GM12878 (cell line): ENCODE data around the gene VPS54. TPM values are rescaled to one million over a fixed set of nuclear protein-coding genes. Genes with fewer than 3 reads are reported as not detected.

Experiments
- ATAC-seq: fragments of 200-7000 bp; cut with Tn5 transposase; 3 replicates; pipeline ENCODE4 v1.9.1; 2020; ENCODE audit warnings: mild to moderate bottlenecking, moderate library complexity
- BruUV-seq: library from RNA; stranded (reverse); fragments of 400-500 nt; replicated peaks from 2 replicates; lab custom pipeline; 2021; lab: Mats Ljungman, UMichigan
- CTCF ChIA-PET: fragments of 300-600 bp; sonication (Branson Sonifier 250); formaldehyde crosslinking; extraction: SDS; loops from one replicate; lab custom pipeline; 2021; ENCODE audit warnings: inconsistent platforms; lab: Yijun Ruan, JAX
- POLR2A ChIA-PET: fragments of 350-600 bp; formaldehyde crosslinking; extraction: SDS; loops from one replicate; lab custom pipeline; 2021; ENCODE audit warnings: inconsistent platforms; lab: Charles Lee
- RAD21 ChIA-PET: fragments of 300-600 bp; sonication (Branson Sonifier 250); formaldehyde crosslinking; loops from one replicate; lab custom pipeline; 2023; ENCODE audit warnings: antibody characterized with exemption; ENCODE audit not compliant: unreplicated experiment; lab: Charles Lee
- SMC1A ChIA-PET: fragments of 300-600 bp; sonication (Branson Sonifier 250); formaldehyde crosslinking; loops from one replicate; lab custom pipeline; 2023; ENCODE audit not compliant: unreplicated experiment, uncharacterized antibody; lab: Charles Lee
- DNase-seq: peaks from one replicate; pipeline ENCODE4 v3.0.0-alpha.2; 2011; ENCODE audit warnings: low read depth, low spot score
- FAIRE-seq: peaks from 3 replicates; lab custom pipeline; 2011; peaks lifted over from hg19 to GRCh38; lab: Jason Lieb, UNC
- H2AFZ ChIP-seq: 2 replicates; pipeline ENCODE4 v1.6.0; 2011; ENCODE audit warnings: low read depth, low read length, control low read depth; ENCODE audit not compliant: control insufficient read depth
- H3K27ac ChIP-seq: 2 replicates; pipeline ENCODE4 v1.5.1; 2011; ENCODE audit warnings: control low read depth; ENCODE audit not compliant: control insufficient read depth, insufficient read depth
- H3K27me3 ChIP-seq, 2 experiments: replicated peaks in 1 of 2; 2 replicates each; pipeline versions ENCODE4 v1.6.0 to v1.6.1; 2011; ENCODE audit warnings: low read length in 1 of 2; ENCODE audit not compliant: control insufficient read depth in 2 of 2, insufficient read depth in 2 of 2
- H3K36me3 ChIP-seq, 2 experiments: 2 replicates each; pipeline ENCODE4 v1.5.1; 2011; ENCODE audit warnings: low read length in 1 of 2; ENCODE audit not compliant: control insufficient read depth in 2 of 2, insufficient read depth in 2 of 2
- H3K4me1 ChIP-seq: 2 replicates; pipeline ENCODE4 v1.6.1; 2011; ENCODE audit warnings: mild to moderate bottlenecking, low read length, moderate library complexity, mixed read lengths; ENCODE audit not compliant: control insufficient read depth, insufficient read depth
- H3K4me2 ChIP-seq: 2 replicates; pipeline ENCODE4 v1.6.0; 2011; ENCODE audit warnings: control low read depth; ENCODE audit not compliant: control insufficient read depth, insufficient read depth
- H3K4me3 ChIP-seq: fragments of 200-600 bp; sonication (generic); 2 replicates; pipeline ENCODE4 v1.5.1; 2016
- H3K79me2 ChIP-seq: 2 replicates; pipeline ENCODE4 v1.6.0; 2011; ENCODE audit warnings: low read length; ENCODE audit not compliant: control insufficient read depth, insufficient read depth
- H3K9ac ChIP-seq: 2 replicates; pipeline ENCODE4 v1.8.0; 2011; ENCODE audit warnings: low read length, control low read depth, mixed read lengths; ENCODE audit not compliant: control insufficient read depth, insufficient read depth
- H3K9me3 ChIP-seq: replicated peaks from 3 replicates; pipeline ENCODE4 v1.5.1; 2011; ENCODE audit warnings: mild to moderate bottlenecking, low read length; ENCODE audit not compliant: control insufficient read depth, insufficient read depth
- H4K20me1 ChIP-seq: 2 replicates; pipeline ENCODE4 v1.6.0; 2011; ENCODE audit not compliant: control insufficient read depth, insufficient read depth
- CUX1 ChIP-seq: IDR thresholded peaks from 2 replicates; pipeline ENCODE4 v1.6.1; 2012; ENCODE audit warnings: improper control_type of control experiment, low read depth, low read length; ENCODE audit not compliant: insufficient replicate concordance
- ETV6 ChIP-seq, 2 experiments: fragments of 450-650 bp in 1 of 2; IDR thresholded peaks in 1 of 2; conservative IDR thresholded peaks in 1 of 2; 2 replicates each; pipeline ENCODE4 v1.6.1; 2014; ENCODE audit warnings: antibody characterized with exemption in 1 of 2, borderline replicate concordance in 1 of 2, low read depth in 1 of 2, mild to moderate bottlenecking in 1 of 2, moderate library complexity in 1 of 2
- FOXK2 ChIP-seq: fragments of 450-650 bp; IDR thresholded peaks from 2 replicates; pipeline ENCODE4 v1.6.1; 2017; ENCODE audit warnings: mild to moderate bottlenecking, moderate library complexity
- NR2F1 ChIP-seq: fragments of 450-650 bp; conservative IDR thresholded peaks from 2 replicates; pipeline ENCODE4 v1.6.1; 2017; ENCODE audit warnings: mild to moderate bottlenecking
- PAX5 ChIP-seq: IDR thresholded peaks from 2 replicates; pipeline ENCODE4 v1.6.1; 2011; ENCODE audit warnings: low read depth, low read length, borderline replicate concordance
- WGBS: methylation state at CpG from one replicate; pipeline ENCODE4 v1.1.6; 2016; ENCODE audit warnings: low lambda C conversion rate; ENCODE audit not compliant: insufficient replicate concordance, insufficient coverage; ENCODE audit errors: missing lambda C conversion rate; 5-methylcytosine and 5-hydroxymethylcytosine counted together
- in situ Hi-C: fragments of 300-500 bp; cut with MboI; formaldehyde crosslinking; loops from 9 replicates; pipeline ENCODE4 v1.14.3; 2018; ENCODE audit warnings: mixed read lengths
- intact Hi-C: fragments of 100-400 bp; cut with micrococcal nuclease; formaldehyde crosslinking; loops from one replicate; pipeline ENCODE4 v1.14.2; 2022; ENCODE audit not compliant: unreplicated experiment
- polyA plus RNA-seq, 11 experiments: library from polyadenylated mRNA; depleted of rRNA in 4 of 11; unstranded in 6 of 11; stranded (reverse) in 5 of 11; fragments of >200 nt; fragmentation: Nextera tagmentation in 4 of 11; fragmentation: Illumina TruSeq in 1 of 11; extraction: Ambion mirVana in 4 of 11; extraction: Trizol in 1 of 11; gene quantifications; 1 replicate in 1 of 11; 2 replicates in 10 of 11; pipeline versions ENCODE4 v1.2.1 to v1.2.3, GENCODE V29; 2011 to 2016; ENCODE audit warnings: inconsistent platforms in 2 of 11, missing spikeins in 2 of 11, low read depth in 1 of 11
- total RNA-seq, 4 experiments: library from RNA; depleted of rRNA in 3 of 4; stranded (reverse); fragments of >200 nt in 3 of 4; fragmentation: Illumina TruSeq in 1 of 4; extraction: Trizol in 1 of 4; gene quantifications; 2 replicates each; pipeline versions ENCODE4 v1.2.1 to v1.2.3, GENCODE V29; 2013 to 2021
- TF ChIP-seq, protein P1 (sequence below): IDR thresholded peaks from 2 replicates; pipeline ENCODE4 v1.6.1; 2012; ENCODE audit warnings: low read depth, low read length, improper control_type of control experiment

Gene VPS54
- total and polyA plus RNA-seq, 10 of the 15 experiments (the other 5 are each of a cell fraction or from before 2014, with no cell fraction given) = 1.6 to 16.2 (median 9.3) TPM

GRCh38 chr2:63856303-63856603 is 163.0 kb downstream of the VPS54 start (continued):
- TF ChIP-seq CUX1 = no peak
- TF ChIP-seq, protein P1, sequence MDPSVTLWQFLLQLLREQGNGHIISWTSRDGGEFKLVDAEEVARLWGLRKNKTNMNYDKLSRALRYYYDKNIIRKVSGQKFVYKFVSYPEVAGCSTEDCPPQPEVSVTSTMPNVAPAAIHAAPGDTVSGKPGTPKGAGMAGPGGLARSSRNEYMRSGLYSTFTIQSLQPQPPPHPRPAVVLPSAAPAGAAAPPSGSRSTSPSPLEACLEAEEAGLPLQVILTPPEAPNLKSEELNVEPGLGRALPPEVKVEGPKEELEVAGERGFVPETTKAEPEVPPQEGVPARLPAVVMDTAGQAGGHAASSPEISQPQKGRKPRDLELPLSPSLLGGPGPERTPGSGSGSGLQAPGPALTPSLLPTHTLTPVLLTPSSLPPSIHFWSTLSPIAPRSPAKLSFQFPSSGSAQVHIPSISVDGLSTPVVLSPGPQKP = no peak

DNA sequence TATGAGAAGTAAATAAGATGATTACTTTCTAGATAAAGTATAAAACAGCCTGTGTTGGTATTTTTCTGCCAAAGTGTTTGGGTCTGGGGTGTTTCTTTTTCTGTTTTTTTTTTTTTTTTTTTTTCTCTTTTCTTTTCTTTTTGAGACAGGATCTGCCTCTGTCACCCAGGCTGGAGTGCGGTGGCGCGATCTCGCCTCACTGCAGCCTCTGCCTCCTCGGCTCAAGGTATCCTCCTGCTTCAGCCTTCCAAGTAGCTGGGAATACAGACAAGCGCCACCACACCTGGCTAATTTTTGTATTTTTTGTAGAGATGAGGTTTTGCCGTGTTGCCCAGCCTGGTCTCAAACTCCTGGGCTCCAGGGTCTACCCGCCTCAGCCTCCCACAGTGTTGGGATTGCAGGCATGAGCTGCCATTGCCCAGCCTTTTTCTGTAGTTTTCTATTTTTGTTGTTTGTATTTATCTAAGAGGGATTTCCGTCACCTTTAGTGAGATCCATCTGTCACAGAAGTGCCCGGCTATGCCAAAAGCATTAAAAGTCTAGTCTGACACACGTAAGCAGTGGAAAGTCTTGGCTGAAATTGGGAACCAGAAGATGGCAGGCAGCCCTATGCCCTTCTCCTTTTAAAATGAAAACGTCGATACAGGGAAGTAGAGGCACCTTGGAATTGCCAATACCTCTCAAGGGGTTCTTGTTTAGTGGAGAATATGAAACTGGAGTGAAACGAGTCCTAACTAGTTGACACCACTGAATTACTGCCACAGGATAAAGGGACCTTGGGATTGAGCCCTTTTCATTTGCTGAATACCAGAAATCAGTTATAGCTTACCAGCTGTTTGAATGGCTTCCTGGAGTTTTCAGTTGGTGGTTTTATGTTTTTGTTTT is 163.6 kb downstream of the VPS54 start:
- no peaks in the 10 kb centered on the region for H3K9me3 ChIP-seq
- no peak for ATAC-seq
- POLR2A ChIA-PET = interaction anchor here (1.4 kb wide), 1 partner anchor 10 kb away, joined by 6 read pairs; no protein-coding TSS in a partner anchor
- no peak for DNase-seq
- in situ Hi-C loops = loop anchor here (5.0 kb wide), 1 partner anchor 163 kb away; no protein-coding TSS in a partner anchor
- CTCF ChIA-PET = interaction anchor here (1.0 to 14.9 kb wide), 7 partner anchors 9 to 632 kb away, joined by 3 to 170 read pairs (median 4); no protein-coding TSS in a partner anchor
- H2AFZ ChIP-seq = no peak overlapping the region
- H3K79me2 ChIP-seq = peaks cover 38% of the 10 kb centered on the region
- SMC1A ChIA-PET = interaction anchor here (0.8 to 6.2 kb wide), 2 partner anchors 8 to 12 kb away, joined by 3 to 66 read pairs; partner anchors contain the start of gene UGP2
- TF ChIP-seq ETV6 (conservative IDR thresholded peaks at IDR 0.05 in 1 of 2, IDR thresholded peaks at IDR 0.05 in 1 of 2; ENCODE audit: borderline replicate concordance in 1 of 2, low read depth in 1 of 2) (no peak), PAX5 (no peak), FOXK2 (no peak), NR2F1 (no peak)
- TF ChIP-seq, all 136 proteins: peak for 0
- RAD21 ChIA-PET = interaction anchor here (1.7 to 2.0 kb wide), 2 partner anchors 11 to 157 kb away, joined by 5 to 6 read pairs; no protein-coding TSS in a partner anchor
- intact Hi-C loops = no loop called here
- Histone ChIP-seq H3K9ac (no peak overlapping the region), H3K27me3 (no peaks in the 10 kb centered on the region), H3K4me2 (no peak overlapping the region), H4K20me1 (no peaks in the 10 kb centered on the region; the same call in 1 of the 2 replicates), H3K4me3 (no peak overlapping the region), H3K36me3 (peaks cover 3 to 12% of the 10 kb centered on the region in 2 experiments; a peak in 2 of 4 replicates), H3K27ac (no peak overlapping the region), H3K4me1 (no peaks in the 10 kb centered on the region)
- no TSS peak for BruUV-seq
- WGBS = 96% methylated on average over 13 of the region's 14 CpGs
- FAIRE-seq = no peak
